Measurements from ENCODE around the gene TLX2. TPM values are rescaled to one million over a fixed set of nuclear protein-coding genes. Genes with fewer than 3 reads are reported as not detected.

The TLX2 gene
- total and polyA plus RNA-seq, 2 of the 13 experiments (the other 11 are each of a cell fraction or from before 2014, with no cell fraction given): 0.05 to 0.20 TPM

GRCh38 chr2:74528600-74529356 lies 14.5 kb downstream of the TLX2 start (continued):
- TF ChIP-seq ZSCAN25 (CRISPR knock-in tag; IDR thresholded peaks at IDR 0.05) (0 out of 2 replicates have a peak, but pooled peaks have one; percentile 3), HES4 (CRISPR knock-in tag; IDR thresholded peaks at IDR 0.05; ENCODE audit: borderline replicate concordance) (no peak), RELA (CRISPR knock-in tag; IDR thresholded peaks at IDR 0.05) (no peak), ZNF558 (CRISPR knock-in tag; IDR thresholded peaks at IDR 0.05; ENCODE audit: borderline replicate concordance) (no peak), ETV5 (CRISPR knock-in tag; IDR thresholded peaks at IDR 0.05; ENCODE audit: borderline replicate concordance) (no peak), ZNF724P (CRISPR knock-in tag; IDR thresholded peaks at IDR 0.05; ENCODE audit: borderline replicate concordance) (no peak), ETS1 (CRISPR knock-in tag; IDR thresholded peaks at IDR 0.05) (no peak), SNAI1 (CRISPR knock-in tag; IDR thresholded peaks at IDR 0.05; ENCODE audit: borderline replicate concordance) (0 out of 2 replicates have a peak, but pooled peaks have one; percentile 84), ZNF24 (IDR thresholded peaks at IDR 0.05) (no peak), SETDB1 (CRISPR knock-in tag; IDR thresholded peaks at IDR 0.05; ENCODE audit: borderline replicate concordance) (no peak), TCF12 (IDR thresholded peaks at IDR 0.05) (no peak), TCF12 (CRISPR knock-in tag; IDR thresholded peaks at IDR 0.05) (no peak), SATB2 (CRISPR knock-in tag; IDR thresholded peaks at IDR 0.05) (no peak), STAT5B (CRISPR knock-in tag; IDR thresholded peaks at IDR 0.05) (no peak), ZNF589 (CRISPR knock-in tag; conservative IDR thresholded peaks at IDR 0.05) (no peak), ZNF180 (CRISPR knock-in tag; IDR thresholded peaks at IDR 0.05; ENCODE audit: borderline replicate concordance, low read depth) (no peak), ZNF616 (CRISPR knock-in tag; IDR thresholded peaks at IDR 0.05; ENCODE audit: low read depth) (no peak), TFDP1 (CRISPR knock-in tag; IDR thresholded peaks at IDR 0.05; ENCODE audit: borderline replicate concordance) (0 out of 2 replicates have a peak, but pooled peaks have one; percentile 17), RARG (CRISPR knock-in tag; IDR thresholded peaks at IDR 0.05; ENCODE audit: low read depth) (no peak), TIGD3 (CRISPR knock-in tag; IDR thresholded peaks at IDR 0.05; ENCODE audit: borderline replicate concordance) (no peak), SKIL (CRISPR knock-in tag; IDR thresholded peaks at IDR 0.05; ENCODE audit: borderline replicate concordance) (no peak), GMEB1 (CRISPR knock-in tag; IDR thresholded peaks at IDR 0.05; ENCODE audit: borderline replicate concordance) (no peak), MLLT10 (CRISPR knock-in tag; IDR thresholded peaks at IDR 0.05) (no peak)

Data from HepG2 (cell line).